Upper lobe of left lung (tissue), 6 donors: Measurements from ENCODE around the gene KRT6C. TPM values are rescaled to one million over a fixed set of nuclear protein-coding genes. Genes with fewer than 3 reads are reported as not detected.

Experiments used
- ATAC-seq, 2 donors: fragments of 200-7000 bp; cut with Tn5 transposase; one replicate each; pipeline ENCODE4 v1.9.1; 2022; ENCODE audit warnings: mild to moderate bottlenecking in 2 of 2, moderate library complexity in 2 of 2; ENCODE audit not compliant: low FRiP score in 2 of 2
- DNase-seq, 2 donors: peaks; one replicate each; pipeline ENCODE4 v3.0.0-alpha.2; 2019 to 2020
- H3K27ac ChIP-seq, 4 donors: fragments of 200-600 bp; sonication (generic); one replicate each; pipeline ENCODE4 v1.5.1; 2016 to 2019
- H3K27me3 ChIP-seq, 4 donors: fragments of 200-600 bp; sonication (generic); one replicate each; pipeline ENCODE4 v1.5.1; 2017 to 2019
- H3K36me3 ChIP-seq, 4 donors: fragments of 200-600 bp; sonication (generic); one replicate each; pipeline ENCODE4 v1.5.1; 2016 to 2019
- H3K4me1 ChIP-seq, 4 donors: fragments of 200-600 bp; sonication (generic); one replicate each; pipeline ENCODE4 v1.5.1; 2018 to 2019
- H3K4me3 ChIP-seq, 4 donors: fragments of 200-600 bp; sonication (generic); one replicate each; pipeline ENCODE4 v1.5.1; 2017 to 2019; ENCODE audit warnings: mild to moderate bottlenecking in 2 of 4, moderate library complexity in 1 of 4
- H3K9me3 ChIP-seq, 4 donors: fragments of 200-600 bp; sonication (generic); one replicate each; pipeline ENCODE4 v1.5.1; 2018 to 2019
- CTCF ChIP-seq, 6 experiments: fragments of 450-650 bp in 4 of 6; fragments of 200-600 bp in 2 of 6; sonication (generic) in 2 of 6; IDR thresholded peaks; one replicate each; pipeline ENCODE4 v1.5.1; 2016 to 2019; ENCODE audit warnings: antibody characterized with exemption in 6 of 6
- EP300 ChIP-seq, 4 donors: sonication (generic); formaldehyde crosslinking; IDR thresholded peaks; one replicate each; pipeline ENCODE4 v1.5.1; 2017; ENCODE audit warnings: antibody characterized with exemption in 4 of 4, control low read depth in 2 of 4
- POLR2A ChIP-seq, 4 donors: fragments of 450-650 bp; IDR thresholded peaks; one replicate each; pipeline ENCODE4 v1.5.1; 2016 to 2017; ENCODE audit warnings: antibody characterized with exemption in 4 of 4, mild to moderate bottlenecking in 2 of 4
- POLR2AphosphoS5 ChIP-seq, 2 donors: sonication (generic); formaldehyde crosslinking; IDR thresholded peaks; one replicate each; pipeline ENCODE4 v1.5.1; 2017; ENCODE audit warnings: antibody characterized with exemption in 2 of 2
- WGBS, 2 donors: methylation state at CpG; one replicate each; pipeline ENCODE4 v1.1.5; 2017 to 2018; 5-methylcytosine and 5-hydroxymethylcytosine counted together
- total RNA-seq, 6 donors: library from RNA; depleted of rRNA in 4 of 6; stranded (reverse); fragments of >200 nt in 4 of 6; gene quantifications; one replicate each; pipeline versions ENCODE4 v1.1.0 to v1.2.1, GENCODE V29; 2016 to 2021
- donor health status: DM: no; HTN: no; CAD: no; lungs with moderate emphysema.
- donor health status: DM: no; HTN: yes; CAD: no; lungs with severe emphysema.

Gene KRT6C
- total RNA-seq, 6 donors from 2014 or later, result not detected

- TF ChIP-seq EP300 (IDR thresholded peaks at IDR 0.05) (no peak), CTCF (IDR thresholded peaks at IDR 0.05) (no peak), POLR2AphosphoS5 (IDR thresholded peaks at IDR 0.05) (no peak), POLR2A (IDR thresholded peaks at IDR 0.05) (no peak)
- ATAC-seq (no peak), DNase-seq (no peak)
- H3K27ac ChIP-seq, result no peak overlapping the region
- no peaks in the 10 kb centered on the region for H3K4me1 ChIP-seq
- no peak overlapping the region for H3K4me3 ChIP-seq
- 84 to 85% methylated on average over 7 to 8 of the region's 8 CpGs for WGBS, 2 donors
- no peaks in the 10 kb centered on the region for H3K27me3 ChIP-seq
- H3K36me3 ChIP-seq, result no peaks in the 10 kb centered on the region
- H3K9me3 ChIP-seq, result no peaks in the 10 kb centered on the region
Observed at GRCh38 chr12:52438305-52439301, 35.0 kb downstream of the KRT6C start.

GRCh38 chr12:52437508-52437907, 36.1 kb downstream of the KRT6C start:
- H3K36me3 ChIP-seq, result no peaks in the 10 kb centered on the region
- no peaks in the 10 kb centered on the region for H3K27me3 ChIP-seq
- TF ChIP-seq POLR2AphosphoS5 (IDR thresholded peaks at IDR 0.05) (no peak), EP300 (IDR thresholded peaks at IDR 0.05) (no peak), CTCF (IDR thresholded peaks at IDR 0.05) (no peak), POLR2A (IDR thresholded peaks at IDR 0.05) (no peak)
- ATAC-seq (no peak), DNase-seq (peak in 1 of 2 donors; percentile 75)
- no peaks in the 10 kb centered on the region for H3K4me1 ChIP-seq
- H3K4me3 ChIP-seq, result no peak overlapping the region
- 84 to 86% methylated on average over 9 of the region's 9 CpGs for WGBS, 2 donors
- H3K9me3 ChIP-seq, result no peaks in the 10 kb centered on the region
- H3K27ac ChIP-seq, result no peak overlapping the region

- ATAC-seq (no peak), DNase-seq (no peak)
- Histone ChIP-seq H3K9me3 (no peaks in the 10 kb centered on the region), H3K27me3 (no peaks in the 10 kb centered on the region), H3K4me3 (no peak overlapping the region), H3K36me3 (no peaks in the 10 kb centered on the region), H3K27ac (no peak overlapping the region), H3K4me1 (no peaks in the 10 kb centered on the region)
- 60 to 63% methylated on average over 9 of the region's 9 CpGs for WGBS, 2 donors
- no peak for TF ChIP-seq EP300 (IDR thresholded peaks at IDR 0.05)
- TF ChIP-seq CTCF (IDR thresholded peaks at IDR 0.05), result no peak
- TF ChIP-seq POLR2AphosphoS5 (IDR thresholded peaks at IDR 0.05), result no peak
- no peak for TF ChIP-seq POLR2A (IDR thresholded peaks at IDR 0.05)
Observed at GRCh38 chr12:52436828-52437474, 36.7 kb downstream of the KRT6C start.

- H3K27ac ChIP-seq, result no peak overlapping the region
- H3K4me3 ChIP-seq, result no peak overlapping the region
- H3K27me3 ChIP-seq, result no peaks in the 10 kb centered on the region
- 54 to 63% methylated on average over 9 of the region's 9 CpGs for WGBS, 2 donors
- TF ChIP-seq POLR2AphosphoS5 (IDR thresholded peaks at IDR 0.05) (no peak), EP300 (IDR thresholded peaks at IDR 0.05) (no peak), CTCF (IDR thresholded peaks at IDR 0.05) (no peak)
- ATAC-seq (no peak), DNase-seq (no peak)
- H3K36me3 ChIP-seq, result no peaks in the 10 kb centered on the region
- H3K4me1 ChIP-seq, result no peaks in the 10 kb centered on the region
- no peaks in the 10 kb centered on the region for H3K9me3 ChIP-seq
Observed at GRCh38 chr12:52436000-52436827, 37.4 kb downstream of the KRT6C start.
